SK-N-SH treated with all-trans-retinoic acid at 6 μM for 48 hours (cell line): ENCODE data around the gene FBXO7.
A peak's percentile ranks its signal among the peaks of the same experiment; 100 is the strongest.

ENCODE experiments used
- ATAC-seq: fragments of 200-7000 bp; cut with Tn5 transposase; 3 replicates; pipeline ENCODE4 v1.9.1; 2020; ENCODE audit warnings: mild to moderate bottlenecking, moderate library complexity
- ARNTL ChIP-seq: fragments of 450-650 bp; formaldehyde crosslinking; IDR thresholded peaks from 2 replicates; pipeline ENCODE4 v1.5.0; 2020; ENCODE audit warnings: low read depth, mild to moderate bottlenecking, moderate library complexity, borderline replicate concordance
- CREB5 ChIP-seq: fragments of 250-450 bp; sonication (Bioruptor Pico); IDR thresholded peaks from 2 replicates; pipeline ENCODE4 v1.5.1; 2020; ENCODE audit warnings: low read depth, mild to moderate bottlenecking, moderate library complexity
- CSDC2 ChIP-seq: fragments of 250-450 bp; sonication (Bioruptor Pico); IDR thresholded peaks from 2 replicates; pipeline ENCODE4 v1.5.0; 2020; ENCODE audit warnings: mild to moderate bottlenecking, moderate library complexity
- ESRRG ChIP-seq: fragments of 250-450 bp; sonication (Bioruptor Pico); IDR thresholded peaks from 2 replicates; pipeline ENCODE4 v1.6.1; 2021; ENCODE audit warnings: mild to moderate bottlenecking
- GLIS3 ChIP-seq: fragments of 250-450 bp; sonication (Bioruptor Pico); IDR thresholded peaks from 2 replicates; pipeline ENCODE4 v1.5.0; 2020; ENCODE audit warnings: mild to moderate bottlenecking, moderate library complexity
- ISL1 ChIP-seq: fragments of 250-450 bp; sonication (Bioruptor Pico); IDR thresholded peaks from 2 replicates; pipeline ENCODE4 v2.1.2; 2022; ENCODE audit warnings: mild to moderate bottlenecking, moderate library complexity
- PATZ1 ChIP-seq: fragments of 250-450 bp; sonication (Bioruptor Pico); IDR thresholded peaks from 2 replicates; pipeline ENCODE4 v1.8.0; 2020; ENCODE audit warnings: mild to moderate bottlenecking, moderate library complexity, borderline replicate concordance
- POU6F1 ChIP-seq: fragments of 250-450 bp; sonication (Bioruptor Pico); IDR thresholded peaks from 2 replicates; pipeline ENCODE4 v1.8.0; 2021; ENCODE audit warnings: low read depth, mild to moderate bottlenecking, moderate library complexity, borderline replicate concordance
- PPARA ChIP-seq: fragments of 250-450 bp; sonication (Bioruptor Pico); IDR thresholded peaks from 2 replicates; pipeline ENCODE4 v1.5.0; 2020; ENCODE audit warnings: mild to moderate bottlenecking, borderline replicate concordance
- SNAI2 ChIP-seq: fragments of 250-450 bp; sonication (Bioruptor Pico); IDR thresholded peaks from 2 replicates; pipeline ENCODE4 v1.5.0; 2020; ENCODE audit warnings: mild to moderate bottlenecking, moderate library complexity
- TCF4 ChIP-seq: fragments of 250-450 bp; sonication (Bioruptor Pico); IDR thresholded peaks from 2 replicates; pipeline ENCODE4 v1.8.0; 2021; ENCODE audit warnings: mild to moderate bottlenecking, moderate library complexity, borderline replicate concordance
- TOX ChIP-seq: fragments of 250-450 bp; sonication (Bioruptor Pico); IDR thresholded peaks from 2 replicates; pipeline ENCODE4 v1.8.0; 2021; ENCODE audit warnings: mild to moderate bottlenecking, moderate library complexity, borderline replicate concordance
- TSHZ2 ChIP-seq: fragments of 250-450 bp; sonication (Bioruptor Pico); IDR thresholded peaks from 2 replicates; pipeline ENCODE4 v1.5.0; 2020; ENCODE audit warnings: mild to moderate bottlenecking, moderate library complexity
- ZC3H10 ChIP-seq: fragments of 250-450 bp; sonication (Bioruptor Pico); IDR thresholded peaks from 2 replicates; pipeline ENCODE4 v1.5.1; 2021; ENCODE audit warnings: mild to moderate bottlenecking, moderate library complexity
- ZFP3 ChIP-seq: fragments of 250-450 bp; sonication (Bioruptor Pico); IDR thresholded peaks from 2 replicates; pipeline ENCODE4 v1.5.0; 2020; ENCODE audit warnings: mild to moderate bottlenecking, moderate library complexity
- ZFP30 ChIP-seq: fragments of 450-650 bp; formaldehyde crosslinking; IDR thresholded peaks from 2 replicates; pipeline ENCODE4 v1.5.0; 2022; ENCODE audit warnings: mild to moderate bottlenecking, moderate library complexity
- ZNF565 ChIP-seq: fragments of 450-650 bp; formaldehyde crosslinking; conservative IDR thresholded peaks from 2 replicates; pipeline ENCODE4 v1.5.0; 2020; ENCODE audit warnings: low read depth, mild to moderate bottlenecking, moderate library complexity
- ZNF70 ChIP-seq: fragments of 450-650 bp; formaldehyde crosslinking; IDR thresholded peaks from 2 replicates; pipeline ENCODE4 v1.5.0; 2020; ENCODE audit warnings: mild to moderate bottlenecking, moderate library complexity
- ZNF8 ChIP-seq: fragments of 450-650 bp; formaldehyde crosslinking; IDR thresholded peaks from 2 replicates; pipeline ENCODE4 v1.5.0; 2020; ENCODE audit warnings: mild to moderate bottlenecking, moderate library complexity
- TF ChIP-seq, protein P1 (sequence below): fragments of 250-450 bp; sonication (Bioruptor Pico); IDR thresholded peaks from 2 replicates; pipeline ENCODE4 v1.5.1; 2021; ENCODE audit warnings: mild to moderate bottlenecking, moderate library complexity

Gene FBXO7

DNA sequence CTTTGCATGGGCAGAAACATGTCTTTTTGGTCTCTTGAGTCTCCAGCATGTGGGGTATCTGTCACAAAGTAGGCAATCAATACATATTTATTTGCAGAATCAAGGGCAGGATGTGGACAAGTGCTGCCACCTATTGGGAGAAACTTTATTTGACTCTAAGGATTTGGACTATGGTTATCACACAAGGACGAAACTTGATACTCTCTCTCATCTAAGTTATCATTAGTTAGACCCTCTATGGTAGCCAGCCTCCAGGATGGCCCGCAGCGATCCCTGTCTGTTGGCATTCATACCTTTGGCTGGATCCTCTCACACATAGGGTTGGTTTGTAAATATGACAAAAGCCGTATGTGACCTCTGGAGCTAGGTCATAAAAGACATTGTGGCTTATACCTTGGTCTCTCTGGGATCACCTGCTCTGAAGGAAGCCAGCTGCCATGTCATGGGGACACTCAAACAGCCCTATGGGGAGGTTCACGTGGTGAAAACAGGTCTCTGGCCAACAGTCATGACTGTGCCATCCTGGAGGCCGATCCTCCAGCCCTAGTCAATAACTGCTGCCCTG is 1.1 kb upstream of the FBXO7 start:
- TF ChIP-seq ZNF70 (CRISPR knock-in tag) (no peak), ZC3H10 (CRISPR knock-in tag) (no peak), ZFP3 (no peak), TSHZ2 (CRISPR knock-in tag) (no peak), CSDC2 (CRISPR knock-in tag) (no peak), GLIS3 (CRISPR knock-in tag) (no peak), ISL1 (CRISPR knock-in tag) (no peak), ZNF8 (CRISPR knock-in tag) (no peak), ZNF565 (CRISPR knock-in tag) (no peak), TOX (CRISPR knock-in tag) (no peak), ESRRG (CRISPR knock-in tag) (no peak), ARNTL (no peak), POU6F1 (no peak), TCF4 (CRISPR knock-in tag) (no peak)
- TF ChIP-seq, protein P1, sequence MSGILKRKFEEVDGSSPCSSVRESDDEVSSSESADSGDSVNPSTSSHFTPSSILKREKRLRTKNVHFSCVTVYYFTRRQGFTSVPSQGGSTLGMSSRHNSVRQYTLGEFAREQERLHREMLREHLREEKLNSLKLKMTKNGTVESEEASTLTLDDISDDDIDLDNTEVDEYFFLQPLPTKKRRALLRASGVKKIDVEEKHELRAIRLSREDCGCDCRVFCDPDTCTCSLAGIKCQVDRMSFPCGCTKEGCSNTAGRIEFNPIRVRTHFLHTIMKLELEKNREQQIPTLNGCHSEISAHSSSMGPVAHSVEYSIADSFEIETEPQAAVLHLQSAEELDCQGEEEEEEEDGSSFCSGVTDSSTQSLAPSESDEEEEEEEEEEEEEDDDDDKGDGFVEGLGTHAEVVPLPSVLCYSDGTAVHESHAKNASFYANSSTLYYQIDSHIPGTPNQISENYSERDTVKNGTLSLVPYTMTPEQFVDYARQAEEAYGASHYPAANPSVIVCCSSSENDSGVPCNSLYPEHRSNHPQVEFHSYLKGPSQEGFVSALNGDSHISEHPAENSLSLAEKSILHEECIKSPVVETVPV (CRISPR knock-in tag), result no peak
- TF ChIP-seq, all 23 proteins: peak for 0
- ATAC-seq, result peak; percentile 28

GRCh38 chr22:32475468-32476010 is 928 bp downstream of the FBXO7 start:
- peak; percentile 50 for ATAC-seq
- no peak for TF ChIP-seq ZNF8 (CRISPR knock-in tag)
- no peak for TF ChIP-seq ZC3H10 (CRISPR knock-in tag)
- no peak for TF ChIP-seq PATZ1 (CRISPR knock-in tag)
- no peak for TF ChIP-seq ARNTL
- TF ChIP-seq GLIS3 (CRISPR knock-in tag), result no peak
- TF ChIP-seq PPARA, result no peak
- no peak for TF ChIP-seq ZNF70 (CRISPR knock-in tag)
- no peak for TF ChIP-seq ZNF565 (CRISPR knock-in tag)
- TF ChIP-seq TSHZ2 (CRISPR knock-in tag), result no peak
- TF ChIP-seq ZFP3, result no peak
- TF ChIP-seq, protein P1 (CRISPR knock-in tag), result no peak
- no peak for TF ChIP-seq CREB5 (CRISPR knock-in tag)
- no peak for TF ChIP-seq ZFP30 (CRISPR knock-in tag)
- TF ChIP-seq SNAI2 (CRISPR knock-in tag), result no peak
- no peak for TF ChIP-seq POU6F1
